Breast epithelium (tissue), 4 donors: ENCODE measurements around the gene ARHGAP18. TPM values are rescaled to one million over a fixed set of nuclear protein-coding genes. Genes with fewer than 3 reads are reported as not detected.
A peak's percentile ranks its signal among the peaks of the same experiment; 100 is the strongest.

ENCODE experiments used
- DNase-seq, 2 donors: peaks; one replicate each; pipeline ENCODE4 v3.0.0-alpha.2; 2019; ENCODE audit warnings: low spot score in 2 of 2
- H3K27ac ChIP-seq, 2 donors: fragments of 200-600 bp; sonication (generic) in 1 of 2; one replicate each; pipeline ENCODE4 v1.5.1; 2016 to 2019; ENCODE audit warnings: mild to moderate bottlenecking in 1 of 2
- H3K27me3 ChIP-seq, 2 donors: fragments of 200-600 bp; sonication (generic) in 1 of 2; one replicate each; pipeline versions ENCODE4 v1.5.1 to v1.6.0; 2017 to 2019; ENCODE audit warnings: control low read depth in 1 of 2, mild to moderate bottlenecking in 1 of 2
- H3K36me3 ChIP-seq: fragments of 200-600 bp; one replicate; pipeline ENCODE4 v1.5.1; 2019
- H3K4me1 ChIP-seq, 2 donors: fragments of 200-600 bp; sonication (generic); one replicate each; pipeline ENCODE4 v1.5.1; 2016 to 2019; ENCODE audit warnings: control low read depth in 1 of 2
- H3K4me3 ChIP-seq, 3 donors: fragments of 200-600 bp; sonication (generic); 1 replicate in 2 of 3; 2 replicates in 1 of 3; pipeline ENCODE4 v1.5.1; 2016 to 2019; ENCODE audit warnings: mild to moderate bottlenecking in 3 of 3, moderate library complexity in 2 of 3
- H3K9me3 ChIP-seq, 2 donors: fragments of 200-600 bp; sonication (generic) in 1 of 2; one replicate each; pipeline ENCODE4 v1.5.1; 2016 to 2019; ENCODE audit warnings: control low read depth in 1 of 2
- CTCF ChIP-seq, 3 donors: fragments of 450-650 bp; IDR thresholded peaks; one replicate each; pipeline ENCODE4 v1.5.1; 2016 to 2017; ENCODE audit warnings: antibody characterized with exemption in 3 of 3, mild to moderate bottlenecking in 3 of 3, moderate library complexity in 3 of 3
- POLR2A ChIP-seq: fragments of 450-650 bp; IDR thresholded peaks from one replicate; pipeline ENCODE4 v1.6.1; 2016; ENCODE audit warnings: antibody characterized with exemption, mild to moderate bottlenecking, moderate library complexity
- POLR2AphosphoS5 ChIP-seq, 3 donors: sonication (generic); formaldehyde crosslinking; IDR thresholded peaks; one replicate each; pipeline ENCODE4 v1.6.1; 2017; ENCODE audit warnings: antibody characterized with exemption in 3 of 3
- intact Hi-C: fragments of 100-400 bp; cut with DNase I; formaldehyde crosslinking; loops from one replicate; pipeline ENCODE4 v1.15.1; 2023; ENCODE audit warnings: low total_unique reads
- total RNA-seq, 3 donors: library from RNA; depleted of rRNA; stranded (reverse); fragments of >200 nt; gene quantifications; one replicate each; pipeline ENCODE4 v1.1.0, GENCODE V29; 2016

The ARHGAP18 gene
- total RNA-seq, 3 donors from 2014 or later, result 14.7 to 28.7 (median 24.8) TPM

- Histone ChIP-seq H3K27ac (peak overlapping the region; percentile 23 to 77), H3K4me3 (no peak overlapping the region), H3K9me3 (no peaks in the 10 kb centered on the region), H3K36me3 (no peaks in the 10 kb centered on the region), H3K27me3 (no peaks in the 10 kb centered on the region), H3K4me1 (peaks cover 4 to 5% of the 10 kb centered on the region in 2 donors)
- DNase-seq, result no peak
- intact Hi-C loops, result no loop called here
- no peak for TF ChIP-seq CTCF (IDR thresholded peaks at IDR 0.05)
- no peak for TF ChIP-seq POLR2AphosphoS5 (IDR thresholded peaks at IDR 0.05)
- no peak for TF ChIP-seq POLR2A
Observed at GRCh38 chr6:129750360-129750759, 40.4 kb upstream of the ARHGAP18 start.

GRCh38 chr6:129749749-129750120, 39.8 kb upstream of the ARHGAP18 start:
- Histone ChIP-seq H3K4me3 (no peak overlapping the region), H3K9me3 (no peaks in the 10 kb centered on the region), H3K27me3 (no peaks in the 10 kb centered on the region), H3K36me3 (no peaks in the 10 kb centered on the region), H3K4me1 (peaks cover 4 to 5% of the 10 kb centered on the region in 2 donors), H3K27ac (peak overlapping the region; percentile 23 to 77)
- intact Hi-C loops, result no loop called here
- no peak for DNase-seq
- TF ChIP-seq POLR2AphosphoS5 (IDR thresholded peaks at IDR 0.05), result no peak
- no peak for TF ChIP-seq POLR2A
- TF ChIP-seq CTCF (IDR thresholded peaks at IDR 0.05), result no peak

DNA sequence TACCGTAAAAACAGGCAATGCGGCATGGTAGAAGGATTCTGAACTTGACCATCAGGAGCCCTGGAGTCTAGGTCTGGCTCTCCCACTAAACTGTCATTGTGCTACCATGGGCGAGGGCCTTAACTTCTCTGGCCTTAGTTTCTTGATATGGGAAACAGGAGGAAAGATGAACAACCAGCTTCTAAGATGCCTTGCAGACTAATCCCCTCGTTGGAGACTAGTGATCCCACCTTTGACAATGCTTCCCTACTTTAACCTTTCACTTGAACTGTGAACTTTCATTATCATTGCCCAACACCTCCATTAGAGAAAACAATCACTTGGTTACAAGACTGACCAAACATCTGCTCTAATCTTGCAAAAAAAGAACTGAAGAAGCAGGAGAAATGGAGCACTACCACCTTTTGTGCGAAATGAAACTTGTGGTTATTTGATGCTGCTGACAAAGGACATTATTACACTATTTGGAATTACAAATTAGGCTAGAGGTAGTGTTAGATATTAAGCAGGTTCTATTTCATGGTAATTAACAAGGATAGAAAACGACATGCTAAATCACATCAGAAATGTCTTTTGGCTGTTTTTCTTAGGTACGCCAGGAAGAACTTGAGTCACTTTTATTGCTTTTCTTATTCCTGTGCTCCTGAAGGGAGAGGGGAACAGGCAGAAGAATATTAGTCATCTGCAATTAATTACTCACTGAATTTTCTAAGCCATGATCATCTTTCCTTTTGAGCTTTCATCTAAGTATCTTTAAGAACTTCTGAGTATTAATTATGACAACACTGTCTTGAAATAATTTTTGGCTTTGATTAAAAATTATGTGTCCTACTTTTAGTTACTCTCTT, 39.1 kb upstream of the ARHGAP18 start:
- Histone ChIP-seq H3K9me3 (no peaks in the 10 kb centered on the region), H3K4me3 (no peak overlapping the region), H3K27me3 (no peaks in the 10 kb centered on the region), H3K27ac (peak overlapping the region; percentile 23 to 77), H3K36me3 (no peaks in the 10 kb centered on the region), H3K4me1 (peaks cover 4 to 5% of the 10 kb centered on the region in 2 donors)
- intact Hi-C loops, result no loop called here
- TF ChIP-seq POLR2A (no peak), CTCF (IDR thresholded peaks at IDR 0.05) (no peak)
- no peak for DNase-seq

- Histone ChIP-seq H3K27ac (peak overlapping the region; percentile 23 to 77), H3K9me3 (no peaks in the 10 kb centered on the region), H3K27me3 (no peaks in the 10 kb centered on the region), H3K36me3 (no peaks in the 10 kb centered on the region), H3K4me1 (peaks cover 4 to 5% of the 10 kb centered on the region in 2 donors), H3K4me3 (no peak overlapping the region)
- TF ChIP-seq POLR2AphosphoS5 (IDR thresholded peaks at IDR 0.05) (no peak), CTCF (IDR thresholded peaks at IDR 0.05) (peak in 1 of 3 donors; percentile 17), POLR2A (no peak)
- intact Hi-C loops, result no loop called here
- peak in 1 of 2 donors; percentile 39 for DNase-seq
Observed at GRCh38 chr6:129748212-129748900, 38.4 kb upstream of the ARHGAP18 start.

GRCh38 chr6:129747588-129748112, 37.7 kb upstream of the ARHGAP18 start:
- intact Hi-C loops, result no loop called here
- no peaks in the 10 kb centered on the region for H3K36me3 ChIP-seq
- H3K4me1 ChIP-seq, result peaks cover 4 to 5% of the 10 kb centered on the region in 2 donors
- TF ChIP-seq POLR2AphosphoS5 (IDR thresholded peaks at IDR 0.05) (no peak), CTCF (IDR thresholded peaks at IDR 0.05) (no peak), POLR2A (no peak)
- no peak overlapping the region for H3K27ac ChIP-seq
- no peaks in the 10 kb centered on the region for H3K27me3 ChIP-seq
- no peak for DNase-seq
- no peaks in the 10 kb centered on the region for H3K9me3 ChIP-seq
- H3K4me3 ChIP-seq, result no peak overlapping the region
